Naive thymus-derived CD8-positive, alpha-beta T cell (primary cell): ENCODE data around the gene AZGP1. TPM values are rescaled to one million over a fixed set of nuclear protein-coding genes. Genes with fewer than 3 reads are reported as not detected.

Source experiments
- ATAC-seq, 2 donors: fragments of 150-1000 bp; cut with Tn5 transposase in 1 of 2; sonication (Bioruptor Pico), chemical (Tn5 transposase) in 1 of 2; 1 replicate in 1 of 2; 2 replicates in 1 of 2; pipeline ENCODE4 v1.10.0; 2021; ENCODE audit warnings: mild to moderate bottlenecking in 2 of 2, moderate library complexity in 2 of 2
- POLR2A ChIA-PET: fragments of 350-600 bp; sonication (Branson Sonifier 250); formaldehyde crosslinking; loops from one replicate; lab custom pipeline; 2021; ENCODE audit warnings: antibody characterized with exemption; lab: Charles Lee
- DNase-seq, 10 donors: peaks; one replicate each; pipeline versions ENCODE4 v3.0.0 to v3.0.0-alpha.2; 2020 to 2022
- H3K27ac Mint-ChIP-seq, 10 donors: one replicate each; pipeline ENCODE4 v1.8.0; 2020 to 2022; ENCODE audit warnings: mild to moderate bottlenecking in 10 of 10, mixed read lengths in 10 of 10, moderate library complexity in 4 of 10, inconsistent platforms in 1 of 10
- H3K27me3 Mint-ChIP-seq, 5 donors: one replicate each; pipeline ENCODE4 v1.8.0; 2021 to 2022; ENCODE audit warnings: mixed read lengths in 5 of 5
- H3K36me3 Mint-ChIP-seq, 3 donors: one replicate each; pipeline ENCODE4 v1.8.0; 2020 to 2022; ENCODE audit warnings: mixed read lengths in 3 of 3, mild to moderate bottlenecking in 2 of 3, inconsistent platforms in 1 of 3
- H3K4me1 Mint-ChIP-seq, 4 donors: one replicate each; pipeline ENCODE4 v1.8.0; 2021 to 2022; ENCODE audit warnings: mixed read lengths in 4 of 4
- H3K4me3 Mint-ChIP-seq, 10 donors: one replicate each; pipeline ENCODE4 v1.8.0; 2020 to 2022; ENCODE audit warnings: mild to moderate bottlenecking in 10 of 10, mixed read lengths in 10 of 10, moderate library complexity in 6 of 10, inconsistent platforms in 1 of 10
- H3K9me3 Mint-ChIP-seq, 9 donors: one replicate each; pipeline ENCODE4 v1.8.0; 2020 to 2022; ENCODE audit warnings: mixed read lengths in 9 of 9, mild to moderate bottlenecking in 3 of 9, inconsistent platforms in 1 of 9, moderate library complexity in 1 of 9
- polyA plus RNA-seq, 3 donors: library from polyadenylated mRNA; unstranded; fragments of 300-500 nt; fragmentation: Illumina TruSeq; gene quantifications; one replicate each; pipeline ENCODE4 v1.2.3, GENCODE V29; 2021
- total RNA-seq, 8 experiments: library from RNA in 2 of 8; stranded (reverse) in 2 of 8; gene quantifications; one replicate each; pipeline ENCODE4 v1.2.3 and lab custom pipeline; 2021 to 2026

Gene AZGP1
- total and polyA plus RNA-seq, 5 experiments from 2014 or later: not detected

GRCh38 chr7:99919814-99920112, 56.1 kb downstream of the AZGP1 start:
- POLR2A ChIA-PET: interaction anchor here (0.5 to 4.7 kb wide), 26 partner anchors 8 to 525 kb away, joined by 3 to 50 read pairs (median 5); partner anchors contain the start of genes AP4M1, COPS6, GJC3 and MBLAC1
- ATAC-seq (no peak), DNase-seq (no peak)
- no peaks in the 10 kb centered on the region for H3K9me3 Mint-ChIP-seq
- H3K27me3 Mint-ChIP-seq: no peaks in the 10 kb centered on the region
- H3K4me1 Mint-ChIP-seq: peaks cover 35 to 58% (median 49%) of the 10 kb centered on the region in 4 donors
- peak overlapping the region; percentile 96 to 99 (median 98) for H3K27ac Mint-ChIP-seq
- peak overlapping the region; percentile 89 to 98 (median 94) for H3K4me3 Mint-ChIP-seq
- peaks cover 0 to 30% (median 0%) of the 10 kb centered on the region in 3 donors for H3K36me3 Mint-ChIP-seq

GRCh38 chr7:99918959-99919813, 56.6 kb downstream of the AZGP1 start, which contains the start of gene TRIM4:
TRIM4 (minus strand) TSS chr7:99919530; CDS start chr7:99919401, 129 bp downstream.
- peaks cover 37 to 63% (median 54%) of the 10 kb centered on the region in 4 donors for H3K4me1 Mint-ChIP-seq
- DNase-seq (peak; percentile 76 to 94 (median 87)), ATAC-seq (peak; percentile 97 to 98)
- POLR2A ChIA-PET: interaction anchor here (0.5 to 4.7 kb wide), 32 partner anchors 9 to 525 kb away, joined by 3 to 50 read pairs (median 5); partner anchors contain the start of genes AP4M1, COPS6, GJC3 and MBLAC1
- peak within 1 kb of the TSS; percentile 96 to 99 (median 98) for H3K27ac Mint-ChIP-seq
- peak within 1 kb of the TSS; percentile 89 to 98 (median 94) for H3K4me3 Mint-ChIP-seq
- H3K9me3 Mint-ChIP-seq: no peaks in the 10 kb centered on the region
- peaks cover 0 to 34% (median 0%) of the 10 kb centered on the region in 3 donors for H3K36me3 Mint-ChIP-seq
- no peaks in the 10 kb centered on the region for H3K27me3 Mint-ChIP-seq

Other genes with a start within 250 kb of the AZGP1 start
- gene CYP3A7, start 240.8 kb downstream of the AZGP1 start, total RNA-seq: not detected
- gene CYP3A7, start 240.8 kb downstream of the AZGP1 start, polyA plus RNA-seq: not detected
- not detected for gene CYP3A4, start 191.8 kb downstream of the AZGP1 start, total RNA-seq
- under 1 TPM in 1 of 3 donors, not detected in 2; 0.14 TPM for gene CYP3A4, start 191.8 kb downstream of the AZGP1 start, polyA plus RNA-seq
- gene CYP3A43, start 148.0 kb downstream of the AZGP1 start, total RNA-seq: under 1 TPM in 1 of 2 experiments, not detected in 1; 0.44 TPM
- gene CYP3A43, start 148.0 kb downstream of the AZGP1 start, polyA plus RNA-seq: not detected
- gene OR2AE1, start 99.0 kb downstream of the AZGP1 start, total RNA-seq: 1 to 10 TPM; 1.1 to 1.3 TPM
- not detected for gene OR2AE1, start 99.0 kb downstream of the AZGP1 start, polyA plus RNA-seq
- 10 to 100 TPM; 68.4 to 70.6 TPM for gene TRIM4, start 56.5 kb downstream of the AZGP1 start, total RNA-seq
- gene TRIM4, start 56.5 kb downstream of the AZGP1 start, polyA plus RNA-seq: 10 to 100 TPM; 22.2 to 32.2 (median 31.0) TPM
- 1 to 10 TPM; 1.6 to 1.7 TPM for gene GJC3, start 46.4 kb downstream of the AZGP1 start, total RNA-seq
- gene GJC3, start 46.4 kb downstream of the AZGP1 start, polyA plus RNA-seq: 1 to 10 TPM in 1 of 3 donors, under 1 TPM in 1, not detected in 1; 0.42 to 2.0 TPM
- 100 to 1,000 TPM; 104 to 108 TPM for gene ZKSCAN1, start 39.6 kb upstream of the AZGP1 start, total RNA-seq
- gene ZKSCAN1, start 39.6 kb upstream of the AZGP1 start, polyA plus RNA-seq: 10 to 100 TPM; 39.1 to 63.6 (median 47.1) TPM
- gene ZSCAN21, start 73.7 kb upstream of the AZGP1 start, total RNA-seq: 10 to 100 TPM in 1 of 2 experiments, 1 to 10 TPM in 1; 8.3 to 10.5 TPM
- gene ZSCAN21, start 73.7 kb upstream of the AZGP1 start, polyA plus RNA-seq: 10 to 100 TPM in 1 of 3 donors, 1 to 10 TPM in 2; 5.2 to 11.2 (median 8.2) TPM
- 10 to 100 TPM; 42.7 to 48.8 TPM for gene ZNF3, start 105.7 kb upstream of the AZGP1 start, total RNA-seq
- gene ZNF3, start 105.7 kb upstream of the AZGP1 start, polyA plus RNA-seq: 10 to 100 TPM; 17.4 to 28.4 (median 20.2) TPM
- gene COPS6, start 112.9 kb upstream of the AZGP1 start, total RNA-seq: 10 to 100 TPM; 72.0 to 80.2 TPM
- gene COPS6, start 112.9 kb upstream of the AZGP1 start, polyA plus RNA-seq: 100 to 1,000 TPM; 107 to 145 (median 121) TPM
- gene MCM7, start 125.4 kb upstream of the AZGP1 start, total RNA-seq: 100 to 1,000 TPM; 159 to 161 TPM
- 10 to 100 TPM; 28.7 to 46.6 (median 40.1) TPM for gene MCM7, start 125.4 kb upstream of the AZGP1 start, polyA plus RNA-seq
- gene AP4M1, start 125.6 kb upstream of the AZGP1 start, total RNA-seq: 10 to 100 TPM in 1 of 2 experiments, 1 to 10 TPM in 1; 7.5 to 10.9 TPM
- gene AP4M1, start 125.6 kb upstream of the AZGP1 start, polyA plus RNA-seq: 1 to 10 TPM; 1.7 to 3.6 (median 2.3) TPM
- 10 to 100 TPM; 61.6 to 68.7 TPM for gene TAF6, start 143.3 kb upstream of the AZGP1 start, total RNA-seq
- 10 to 100 TPM; 21.3 to 39.0 (median 31.5) TPM for gene TAF6, start 143.3 kb upstream of the AZGP1 start, polyA plus RNA-seq
- gene CNPY4, start 143.6 kb upstream of the AZGP1 start, total RNA-seq: 10 to 100 TPM; 99.0 to 99.6 TPM
- 10 to 100 TPM; 19.8 to 23.5 (median 20.6) TPM for gene CNPY4, start 143.6 kb upstream of the AZGP1 start, polyA plus RNA-seq
- gene MBLAC1, start 150.9 kb upstream of the AZGP1 start, total RNA-seq: 1 to 10 TPM; 5.6 to 7.2 TPM
- gene MBLAC1, start 150.9 kb upstream of the AZGP1 start, polyA plus RNA-seq: 1 to 10 TPM; 2.1 to 2.3 (median 2.1) TPM
- gene LAMTOR4, start 172.9 kb upstream of the AZGP1 start, total RNA-seq: 100 to 1,000 TPM; 170 to 206 TPM
- 100 to 1,000 TPM; 403 to 435 (median 430) TPM for gene LAMTOR4, start 172.9 kb upstream of the AZGP1 start, polyA plus RNA-seq
- gene TRAPPC14, start 182.7 kb upstream of the AZGP1 start, total RNA-seq: 100 to 1,000 TPM; 103 to 109 TPM
- gene TRAPPC14, start 182.7 kb upstream of the AZGP1 start, polyA plus RNA-seq: 1 to 10 TPM; 2.1 to 4.5 (median 2.4) TPM
- gene GAL3ST4, start 192.6 kb upstream of the AZGP1 start, total RNA-seq: 10 to 100 TPM; 37.0 to 39.1 TPM
- 1 to 10 TPM; 4.0 to 6.5 (median 5.4) TPM for gene GAL3ST4, start 192.6 kb upstream of the AZGP1 start, polyA plus RNA-seq
- 10 to 100 TPM; 39.0 to 40.1 TPM for gene GPC2, start 201.3 kb upstream of the AZGP1 start, total RNA-seq
- 1 to 10 TPM in 1 of 3 donors, under 1 TPM in 2; 0.09 to 1.1 (median 0.42) TPM for gene GPC2, start 201.3 kb upstream of the AZGP1 start, polyA plus RNA-seq
- 10 to 100 TPM; 12.0 to 12.1 TPM for gene STAG3, start 201.9 kb upstream of the AZGP1 start, total RNA-seq
- gene STAG3, start 201.9 kb upstream of the AZGP1 start, polyA plus RNA-seq: 1 to 10 TPM; 6.0 to 8.6 (median 6.9) TPM
- gene PVRIG, start 243.9 kb upstream of the AZGP1 start, total RNA-seq: 10 to 100 TPM; 81.5 to 83.8 TPM
- 10 to 100 TPM; 79.1 to 85.4 (median 84.7) TPM for gene PVRIG, start 243.9 kb upstream of the AZGP1 start, polyA plus RNA-seq